GM21786 (cell line): Measurements from ENCODE around the gene LRRC7.
"Not testable (repeated sequence)": the region's sequence is repeated elsewhere in the genome, so short reads cannot be mapped to it uniquely, and the experiment has no call there.

ENCODE experiments used
- ATAC-seq: cut with Tn5 transposase; IDR thresholded peaks from one replicate; pipeline ENCODE4 v1.9.1; 2021; ENCODE audit not compliant: unreplicated experiment

The LRRC7 gene

DNA sequence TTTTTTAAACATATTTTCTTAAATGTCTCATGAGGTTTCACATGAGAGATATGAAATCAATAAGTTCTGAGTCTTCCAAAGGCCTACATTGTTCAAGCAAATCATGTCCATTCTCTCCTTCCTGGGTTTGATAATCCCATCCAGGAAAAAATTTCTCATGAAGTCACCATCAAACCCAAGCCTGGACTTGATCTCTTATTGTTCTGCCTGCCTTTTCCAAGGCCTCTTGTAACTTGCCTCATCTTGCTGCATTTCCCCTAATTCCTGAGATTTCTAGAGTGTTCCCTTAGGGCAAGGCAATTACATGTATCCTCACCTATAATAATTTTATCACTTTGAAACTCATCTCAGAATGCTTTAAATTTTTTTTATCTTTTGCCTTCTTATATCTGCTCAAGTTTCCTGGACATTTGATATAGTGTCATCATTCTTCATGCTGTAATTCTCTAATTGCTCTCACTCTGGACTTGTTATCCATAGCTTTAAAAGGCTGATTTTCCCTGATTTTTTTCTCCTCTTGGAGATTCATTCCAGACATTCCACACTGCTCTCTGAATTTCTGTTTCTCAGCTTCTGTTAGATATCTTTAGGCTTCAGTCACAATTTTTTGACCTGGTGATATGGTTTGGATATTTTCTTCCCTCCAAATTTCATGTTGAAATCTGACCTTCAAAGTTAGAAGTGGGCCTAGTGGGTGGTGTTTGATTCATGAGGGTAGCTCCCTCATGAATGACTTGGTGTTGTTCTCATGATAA lies 126.4 kb downstream of the LRRC7 start:
- ATAC-seq, result no peak

DNA sequence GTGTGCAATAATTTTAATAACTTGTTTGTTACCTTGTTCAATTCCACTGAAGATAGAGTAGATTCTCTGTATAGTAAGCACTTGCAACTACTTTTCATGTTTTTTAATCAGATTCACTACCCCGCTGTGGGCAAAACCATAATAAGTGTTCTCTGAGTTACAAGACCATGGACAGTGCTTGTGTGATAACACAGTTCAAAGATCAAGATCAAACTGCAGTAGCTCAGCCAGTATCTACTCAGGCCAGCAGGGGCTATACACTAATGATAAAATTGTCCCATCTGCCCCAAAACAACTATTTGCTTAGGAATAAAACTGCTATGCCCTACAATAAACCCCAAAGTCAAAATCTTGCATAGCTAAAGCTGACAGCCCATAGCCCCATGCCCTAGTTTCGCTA lies 129.6 kb downstream of the LRRC7 start:
- ATAC-seq, result no peak

DNA sequence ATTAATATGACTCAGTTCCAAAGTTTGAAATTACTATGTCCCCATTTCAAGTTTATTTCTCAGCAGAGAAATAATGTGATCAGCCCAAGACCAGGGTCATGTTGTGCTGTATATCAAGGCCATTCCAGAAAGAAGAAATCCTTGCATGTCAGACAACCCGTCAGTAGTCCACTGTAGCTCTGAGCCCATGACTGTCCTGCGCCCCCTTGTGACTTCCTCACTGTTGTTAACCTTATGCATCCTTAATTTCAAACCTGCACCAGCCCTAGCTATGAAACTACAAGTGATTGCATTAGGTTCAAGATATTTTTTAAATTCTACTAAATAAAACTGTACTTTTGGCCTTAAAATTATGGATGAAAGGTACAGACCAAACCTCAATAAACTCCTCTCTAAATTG lies 133.0 kb downstream of the LRRC7 start:
- peak; percentile 51 for ATAC-seq

DNA sequence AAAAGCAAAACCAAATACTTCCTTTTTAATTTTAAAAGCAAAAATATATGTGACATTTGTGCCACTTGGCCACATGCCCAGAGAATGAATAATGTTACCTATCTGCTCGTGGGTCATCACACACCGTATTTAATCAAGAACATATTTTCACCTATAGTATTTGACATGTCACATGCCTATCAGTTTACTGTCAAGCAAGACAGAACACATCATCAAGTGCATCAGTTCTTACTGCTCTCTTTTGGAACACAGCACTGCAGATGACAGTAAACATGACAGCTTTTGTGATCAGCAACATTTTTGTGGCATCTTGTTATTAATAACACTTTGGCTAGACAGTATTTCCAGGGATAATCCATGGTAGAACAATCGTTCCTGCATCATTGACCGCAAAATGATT lies 134.4 kb downstream of the LRRC7 start:
- no peak for ATAC-seq

DNA sequence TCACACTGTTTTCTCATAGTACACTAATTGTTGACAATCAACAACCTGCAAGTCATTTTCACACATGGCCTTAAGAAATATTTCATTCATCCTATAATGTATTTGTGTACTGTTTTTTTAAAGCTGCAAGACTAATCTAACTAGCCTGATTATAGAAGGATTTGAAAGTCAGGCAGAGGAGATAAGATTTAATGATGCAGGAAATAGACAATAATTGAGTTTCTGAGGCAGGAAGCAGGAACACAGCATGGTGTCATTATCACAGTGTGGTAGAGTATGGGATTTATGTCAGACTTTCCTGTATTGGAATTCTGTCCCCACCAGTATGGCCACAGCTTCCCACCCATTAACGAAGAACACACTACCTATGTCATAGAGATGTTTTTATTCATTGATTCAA lies 138.8 kb downstream of the LRRC7 start:
- ATAC-seq, result no peak

DNA sequence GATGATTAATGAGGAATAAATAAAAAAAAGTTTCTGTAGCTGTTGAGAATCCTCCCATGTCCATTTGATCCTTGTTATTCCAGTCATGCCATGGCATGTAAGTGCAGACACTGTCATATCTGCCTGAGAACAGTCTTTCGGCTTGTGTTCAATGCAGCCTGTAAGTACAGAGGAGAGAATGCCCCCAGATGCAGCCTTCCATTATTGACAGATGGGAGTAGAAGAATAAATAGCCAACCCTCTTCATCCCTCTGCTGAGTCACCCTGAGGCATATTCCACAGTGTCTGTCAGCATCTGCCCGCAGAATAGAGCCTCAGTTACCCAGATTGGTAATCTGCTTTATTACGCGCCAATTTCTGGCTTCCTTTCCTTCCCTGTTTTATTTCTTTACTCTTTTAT lies 139.4 kb downstream of the LRRC7 start:
- ATAC-seq, result no peak

DNA sequence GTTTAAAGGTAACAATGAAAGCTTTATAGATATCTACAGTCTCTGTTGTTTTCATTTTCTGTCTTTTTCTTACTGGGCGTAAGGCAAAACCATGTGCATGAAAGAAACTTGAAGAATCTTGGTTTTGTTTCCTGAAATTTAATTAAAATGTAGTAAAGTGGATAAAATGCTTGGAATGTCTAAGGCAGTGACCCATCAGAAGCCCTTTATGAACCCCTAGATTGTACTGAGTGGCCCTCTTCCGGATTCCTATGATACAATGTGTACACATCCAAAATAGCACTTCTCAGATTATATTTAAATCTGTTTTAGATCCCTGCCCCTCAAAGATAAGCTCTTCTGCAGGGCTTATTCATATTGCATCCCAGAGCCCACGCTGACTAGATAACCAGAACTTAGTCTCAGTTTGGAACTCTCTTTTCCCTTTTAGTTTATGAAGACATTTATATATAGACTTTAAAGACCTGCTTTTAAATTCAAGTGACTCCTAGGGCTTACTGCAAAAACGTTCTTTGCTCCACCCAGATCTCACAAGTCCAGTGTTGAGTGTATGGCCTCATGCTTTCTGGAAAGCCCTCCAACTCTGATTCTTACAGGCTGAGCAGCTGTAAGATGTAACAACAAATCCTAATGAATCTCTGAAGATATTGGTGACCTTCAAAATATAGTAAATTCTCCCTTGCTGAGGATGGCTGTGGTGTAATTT lies 142.9 kb downstream of the LRRC7 start:
- ATAC-seq, result no peak

DNA sequence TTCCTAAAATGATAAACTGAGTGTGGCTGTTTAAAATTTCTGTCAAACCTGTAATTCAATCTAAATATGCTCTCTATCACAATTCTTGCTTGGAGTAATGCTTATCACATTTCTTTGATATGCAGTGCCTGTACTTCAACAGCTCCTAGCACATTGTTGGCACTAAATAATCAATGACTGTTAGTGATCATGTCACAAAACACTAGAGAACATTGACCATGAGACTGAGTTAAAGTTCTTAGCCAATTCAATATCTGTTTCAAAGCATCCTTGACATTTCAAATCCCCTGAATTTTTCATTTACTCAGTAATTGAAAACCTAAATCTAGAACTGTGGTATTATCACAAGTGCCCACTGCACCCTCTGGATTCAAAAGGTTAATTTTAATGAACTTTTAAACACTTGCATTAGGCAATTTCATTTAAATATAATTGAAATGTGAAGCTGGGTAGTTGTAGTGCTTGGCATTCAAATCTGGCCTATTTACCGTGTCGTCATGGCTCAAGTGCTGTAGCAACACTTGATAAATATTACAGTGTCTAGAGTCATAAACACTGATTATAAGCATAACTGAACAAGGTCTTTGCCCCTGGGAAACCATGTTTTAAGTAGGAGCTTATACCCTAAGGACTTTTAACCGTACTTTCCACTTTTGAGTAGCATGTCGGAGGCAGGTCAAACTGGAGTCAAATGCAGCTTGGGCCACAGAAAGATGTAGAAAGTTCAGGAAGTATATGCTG lies 143.6 kb downstream of the LRRC7 start:
- ATAC-seq, result no peak

DNA sequence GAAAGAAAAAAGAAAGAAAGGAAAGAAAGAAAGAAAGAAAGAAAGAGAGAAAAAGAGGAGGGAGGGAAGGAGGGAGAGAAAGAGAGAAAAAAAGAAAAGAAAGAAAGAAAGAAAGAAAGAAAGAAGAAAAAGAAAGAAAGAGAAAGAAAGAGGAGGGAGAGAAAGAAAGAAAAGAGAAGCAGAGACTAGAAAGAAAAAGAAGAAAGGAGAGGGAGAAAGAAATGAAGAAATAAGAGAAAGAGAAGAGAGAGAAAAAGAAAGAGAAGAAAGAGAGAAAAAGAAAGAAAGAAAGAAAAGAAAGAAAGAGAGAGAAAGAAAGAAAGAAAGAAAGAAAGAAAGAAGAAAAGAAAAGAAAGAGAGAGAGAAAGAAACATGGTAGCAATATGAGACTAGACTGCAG lies 150.1 kb downstream of the LRRC7 start:
- ATAC-seq, result not testable (repeated sequence)

DNA sequence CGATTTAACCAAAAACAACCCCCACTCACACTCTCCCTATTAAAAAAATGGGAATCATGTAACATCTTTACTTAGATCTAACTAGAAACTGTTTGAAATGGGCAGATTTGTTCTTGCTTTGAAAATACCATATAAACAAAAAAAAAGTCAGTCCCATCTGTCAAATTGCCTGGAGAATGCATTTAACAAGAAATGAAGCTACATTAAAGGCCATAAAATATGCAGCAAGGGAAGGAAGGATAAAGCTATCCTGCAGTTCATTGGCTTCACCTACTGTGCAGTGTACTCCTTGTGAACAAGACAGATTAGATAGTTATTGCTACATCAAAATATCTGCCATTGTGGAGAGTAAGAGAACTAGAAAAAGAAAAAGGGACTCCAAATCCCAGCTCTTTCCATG lies 160.5 kb downstream of the LRRC7 start:
- no peak for ATAC-seq

DNA sequence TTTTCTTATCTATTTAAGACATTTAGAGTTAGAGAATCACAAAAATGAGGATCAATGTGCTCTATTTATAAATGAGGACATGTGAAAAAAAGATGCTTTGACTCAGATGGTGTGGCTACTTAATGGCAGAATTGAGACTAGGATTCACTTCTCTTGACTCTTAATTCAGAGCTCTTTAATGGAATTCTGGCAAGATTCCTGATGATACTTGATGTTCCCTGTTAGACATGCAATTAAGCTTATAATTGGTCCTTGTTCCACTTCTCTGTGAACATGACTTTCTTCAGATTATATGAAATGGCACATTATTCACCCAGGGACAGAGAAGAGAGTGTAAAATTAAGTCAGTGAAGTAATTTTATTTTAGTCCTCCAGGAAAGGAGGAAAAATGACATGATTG lies 165.3 kb downstream of the LRRC7 start:
- ATAC-seq, result no peak

DNA sequence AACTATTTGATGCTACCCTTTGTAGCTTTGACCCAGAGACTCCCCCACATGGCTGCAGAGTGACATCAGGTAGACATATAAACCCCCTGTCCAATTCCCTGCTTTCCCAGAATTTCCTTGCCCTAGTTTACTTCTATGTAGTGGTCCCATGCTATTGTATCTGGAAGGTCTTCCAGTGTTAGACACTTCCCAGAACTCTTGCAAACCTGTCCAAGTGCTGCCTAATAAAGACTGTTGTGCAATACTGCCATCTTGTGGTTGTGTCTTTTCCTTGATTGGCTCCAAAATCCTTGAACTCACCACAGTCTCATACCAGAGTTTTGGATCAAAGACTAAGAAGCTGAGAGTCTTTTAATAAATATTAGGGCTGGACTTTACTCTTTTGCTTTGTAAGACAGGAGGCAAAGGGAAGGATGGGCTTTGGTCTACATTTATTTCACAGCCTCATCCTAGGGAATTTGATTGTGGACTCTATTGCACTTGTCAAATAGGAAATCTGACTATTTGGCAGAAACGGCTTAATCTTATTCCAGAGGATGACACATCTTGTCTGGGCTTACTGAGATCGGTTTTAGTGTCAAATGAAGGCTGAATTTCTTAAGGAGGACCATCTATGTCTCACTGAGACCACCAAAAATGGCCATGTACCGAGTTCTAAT lies 169.9 kb downstream of the LRRC7 start:
- peak; percentile 78 for ATAC-seq

DNA sequence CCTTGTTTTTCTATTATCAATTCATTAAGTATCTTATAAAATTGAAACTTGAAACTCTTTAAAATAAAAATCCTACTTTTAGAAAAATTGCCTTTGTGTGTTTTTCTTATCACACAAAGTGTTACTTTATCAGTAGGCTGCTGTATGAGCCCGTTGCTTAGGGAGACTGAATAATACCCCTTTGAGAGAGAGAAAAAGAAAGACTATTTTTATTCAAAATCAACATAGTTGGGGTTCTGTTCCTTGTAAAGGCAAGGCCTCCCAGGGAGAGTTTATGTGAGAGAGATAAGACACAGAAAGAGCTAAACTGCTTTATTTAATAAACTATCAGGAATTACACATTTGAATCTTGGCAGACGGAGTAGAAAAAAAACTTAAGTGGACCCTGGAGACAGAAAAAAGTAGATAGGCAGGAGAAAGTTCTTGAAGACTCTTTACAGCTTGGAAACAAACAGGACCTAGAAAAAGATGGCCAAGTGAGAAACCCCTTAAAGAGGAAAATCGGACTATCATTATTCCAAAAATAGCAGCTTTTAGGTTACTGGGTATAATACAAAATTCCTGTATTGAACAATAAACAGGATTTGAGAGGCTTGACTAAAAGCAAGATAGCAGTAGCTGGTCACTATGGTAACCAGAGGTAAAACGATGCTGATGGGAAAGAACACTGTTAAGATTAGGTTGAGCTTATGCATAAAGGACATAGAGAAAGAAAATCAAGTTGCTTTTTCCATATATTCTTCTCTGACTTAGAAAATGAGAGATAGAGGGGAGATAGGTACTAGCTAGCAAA lies 170.9 kb downstream of the LRRC7 start:
- no peak for ATAC-seq

DNA sequence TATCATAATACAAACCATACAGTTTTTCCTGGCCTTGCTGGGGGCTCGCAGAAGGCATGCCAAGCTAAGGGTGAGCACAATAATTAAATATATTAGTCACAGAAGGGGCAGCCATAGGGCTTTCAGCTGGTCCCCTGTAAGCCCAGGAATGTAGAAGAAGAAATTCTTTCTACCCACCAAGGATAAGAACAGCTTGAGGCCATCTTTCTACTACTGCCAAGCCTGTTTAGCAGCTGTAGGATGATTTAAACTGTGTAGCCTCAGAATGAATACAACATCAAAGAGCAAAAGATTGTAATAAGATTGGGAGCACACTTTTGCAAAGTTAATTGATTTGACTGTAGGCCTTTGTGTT lies 171.5 kb downstream of the LRRC7 start:
- ATAC-seq, result no peak

DNA sequence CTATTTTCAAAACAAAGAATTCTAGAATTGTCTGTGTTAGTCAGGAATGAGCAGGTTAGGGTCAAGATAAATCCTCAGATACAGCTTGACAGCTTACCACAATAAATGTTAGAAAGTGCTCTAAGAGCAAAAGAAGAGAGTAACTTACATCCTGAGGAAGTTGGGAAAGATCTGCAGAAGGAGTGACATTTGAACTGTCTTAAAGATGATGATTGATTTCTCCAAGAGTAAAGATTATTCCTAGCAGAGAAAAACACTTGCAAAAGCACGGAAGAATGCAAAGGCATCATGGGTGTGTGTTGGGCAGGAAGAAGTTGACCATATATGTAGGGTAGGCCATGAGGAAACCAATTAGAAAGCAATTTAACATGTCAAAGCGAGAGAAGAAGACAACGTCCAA lies 175.4 kb downstream of the LRRC7 start:
- ATAC-seq, result no peak

DNA sequence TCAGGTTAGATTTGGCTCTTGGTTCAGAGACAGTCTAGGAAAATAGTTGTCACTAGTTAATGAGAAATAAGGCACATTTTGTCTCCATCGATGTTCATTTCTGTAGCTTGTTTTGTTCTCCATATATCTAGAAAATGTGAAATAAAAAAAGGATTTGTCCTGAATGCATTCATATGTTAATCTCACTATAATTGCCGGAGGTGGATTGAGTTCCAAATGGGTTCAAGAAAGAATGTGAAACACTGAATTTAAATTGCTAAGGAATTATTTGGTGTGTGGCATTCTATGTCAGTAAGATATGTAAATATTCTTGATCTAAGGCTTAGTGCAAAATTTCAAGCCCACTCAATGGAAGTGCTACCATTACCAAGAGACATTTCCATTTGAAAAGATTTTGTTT lies 176.7 kb downstream of the LRRC7 start:
- no peak for ATAC-seq

DNA sequence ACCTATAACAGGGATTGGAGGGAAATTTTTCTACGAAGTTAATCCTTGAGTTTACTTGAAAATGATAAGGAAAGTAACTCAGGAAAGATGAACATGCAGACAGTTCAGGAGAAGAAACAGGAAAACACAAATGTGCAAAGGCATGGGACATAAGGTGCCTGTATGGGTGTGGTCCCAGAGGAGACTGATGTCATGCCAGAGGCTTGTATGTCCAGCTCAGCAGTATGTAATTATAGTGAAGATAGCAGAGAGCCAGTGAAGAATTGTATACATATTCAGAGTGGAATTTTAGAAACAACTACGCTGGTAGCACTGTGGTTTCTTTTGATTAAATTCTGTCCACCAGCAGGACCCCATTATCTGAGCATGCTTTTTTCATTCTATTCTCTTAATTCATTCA lies 179.5 kb downstream of the LRRC7 start:
- ATAC-seq, result no peak

DNA sequence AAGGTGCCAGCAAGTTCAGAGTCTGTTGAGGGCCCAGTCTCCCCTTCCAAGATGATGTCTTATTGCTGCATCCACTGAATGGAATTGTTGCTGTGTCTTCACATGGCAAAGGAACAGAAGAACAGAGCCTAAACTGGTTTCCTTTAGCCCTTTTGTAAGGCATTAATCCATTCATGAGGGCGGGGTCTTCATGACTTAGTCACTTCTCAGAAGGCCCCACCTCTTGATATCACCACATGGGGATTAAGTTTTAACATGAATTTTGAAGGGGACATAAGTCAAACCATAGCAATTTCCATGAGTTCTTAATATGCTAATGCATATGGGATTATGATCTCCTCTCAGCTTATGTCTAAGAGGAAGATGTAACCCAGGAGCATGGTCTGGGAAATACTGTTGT lies 182.9 kb downstream of the LRRC7 start:
- ATAC-seq, result no peak

DNA sequence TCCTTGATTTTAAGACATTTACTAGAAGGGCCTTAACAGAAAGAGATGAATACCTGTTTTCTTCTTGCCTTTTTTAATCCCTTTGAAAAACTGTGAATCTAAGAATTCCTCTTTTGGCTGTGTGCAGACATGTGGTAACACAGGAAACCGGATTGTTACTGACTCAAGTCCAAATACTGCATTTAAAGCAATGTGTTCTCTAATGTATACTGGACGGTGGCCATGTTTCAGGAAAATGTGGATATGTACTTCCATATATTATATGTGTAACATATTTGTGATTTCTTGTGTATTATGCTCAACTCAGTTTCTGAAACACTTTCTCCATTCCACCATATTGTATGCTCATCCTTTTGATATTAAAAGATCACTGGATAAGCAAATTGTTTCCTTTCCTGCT lies 185.1 kb downstream of the LRRC7 start:
- ATAC-seq, result no peak

DNA sequence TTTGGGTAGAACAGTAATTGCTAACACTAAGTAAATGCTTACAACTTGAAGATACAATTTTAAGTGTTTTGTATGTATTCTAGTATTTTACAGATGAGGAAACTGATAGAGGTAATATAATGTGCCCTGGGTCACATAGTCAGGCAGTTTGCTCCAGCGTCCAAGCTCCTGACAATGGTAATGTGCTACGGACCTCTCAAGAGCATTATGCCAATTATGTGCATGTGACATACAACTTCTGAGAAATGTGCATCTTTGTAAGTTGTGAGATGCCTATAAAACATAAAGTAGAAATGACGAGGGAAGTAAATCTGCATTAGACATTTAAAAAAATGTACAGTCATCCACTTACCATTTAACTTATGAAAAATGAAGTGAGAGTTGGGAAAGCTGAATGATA lies 186.8 kb downstream of the LRRC7 start:
- no peak for ATAC-seq

DNA sequence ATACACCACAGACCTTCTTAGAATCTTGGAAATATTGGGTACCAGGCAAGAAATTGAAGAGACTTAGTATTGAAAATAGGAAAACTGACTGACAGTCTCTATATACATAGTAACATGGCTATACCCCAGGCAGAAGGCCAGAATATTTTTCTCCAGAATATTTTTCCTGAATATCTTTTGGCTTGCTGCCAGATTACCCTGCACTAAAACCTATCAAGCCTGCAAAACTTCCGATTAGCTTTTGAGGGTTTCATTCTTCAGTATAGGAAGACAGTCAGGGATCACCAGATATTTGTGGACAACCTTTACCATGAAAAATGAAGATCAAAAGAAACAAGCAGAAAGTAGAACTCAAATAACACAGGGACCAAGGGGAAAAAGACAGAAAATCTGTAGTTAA lies 187.9 kb downstream of the LRRC7 start:
- ATAC-seq, result no peak
